OCI-LY1 (cell line): ENCODE results near the gene MICOS13.

Experiments used
- CTCF ChIP-seq: fragments of 200-600 bp; sonication (generic), shearing (Covaris generic); IDR thresholded peaks from 2 replicates; pipeline ENCODE4 v1.5.1; 2017; ENCODE audit warnings: mild to moderate bottlenecking, antibody characterized with exemption, low read length, moderate library complexity, mixed read lengths
- EZH2 ChIP-seq: fragments of 200-600 bp; sonication (generic), shearing (Covaris generic); IDR thresholded peaks from 2 replicates; pipeline ENCODE4 v1.8.0; 2017; ENCODE audit warnings: borderline replicate concordance, mixed run types, mild to moderate bottlenecking, antibody characterized with exemption, low read length, moderate library complexity, mixed read lengths

GRCh38 chr19:5719961-5720790, 39.9 kb upstream of the MICOS13 start, which contains the start of the genes CATSPERD and LONP1:
- peak; percentile 90 for TF ChIP-seq CTCF
- TF ChIP-seq EZH2 = no peak
